ENCODE measurements around the gene KCNMB2.

GRCh38 chr3:178518660-178519396 lies 17.4 kb upstream of the KCNMB2 start:
- TF ChIP-seq CTCF (IDR thresholded peaks at IDR 0.05) (no peak), TEAD4 (CRISPR knock-in tag; IDR thresholded peaks at IDR 0.05) (no peak), ZNF232 (CRISPR knock-in tag; IDR thresholded peaks at IDR 0.05) (no peak), HMGA2 (CRISPR knock-in tag; IDR thresholded peaks at IDR 0.05) (no peak), USF2 (CRISPR knock-in tag; IDR thresholded peaks at IDR 0.05) (no peak), STAT6 (CRISPR knock-in tag; conservative IDR thresholded peaks at IDR 0.05; ENCODE audit: low read depth) (no peak), MAX (CRISPR knock-in tag; IDR thresholded peaks at IDR 0.05) (no peak), NR2C2 (CRISPR knock-in tag; IDR thresholded peaks at IDR 0.05) (no peak), ZBTB43 (CRISPR knock-in tag; IDR thresholded peaks at IDR 0.05) (no peak), CDX4 (CRISPR knock-in tag; IDR thresholded peaks at IDR 0.05; ENCODE audit: borderline replicate concordance) (no peak), CBFB (CRISPR knock-in tag; IDR thresholded peaks at IDR 0.05; ENCODE audit: low read depth) (no peak), SP1 (CRISPR knock-in tag; conservative IDR thresholded peaks at IDR 0.05) (no peak), ZNF121 (CRISPR knock-in tag; IDR thresholded peaks at IDR 0.05) (no peak), ZBTB21 (CRISPR knock-in tag; IDR thresholded peaks at IDR 0.05; ENCODE audit: borderline replicate concordance) (no peak)
